HUES48 (cell line): ENCODE results near the gene MPC1.

ENCODE experiments used
- H3K27ac ChIP-seq: one replicate; pipeline ENCODE4 v1.7.0; 2013; ENCODE audit warnings: low read depth, low read length, inconsistent platforms
- H3K27me3 ChIP-seq: 2 replicates; pipeline ENCODE4 v1.6.1; 2013; ENCODE audit warnings: mild to moderate bottlenecking, low read length; ENCODE audit not compliant: control insufficient read depth, insufficient read depth
- H3K36me3 ChIP-seq: 2 replicates; pipeline ENCODE4 v1.6.1; 2013; ENCODE audit warnings: low read length; ENCODE audit not compliant: control insufficient read depth, insufficient read depth
- H3K4me1 ChIP-seq: 2 replicates; pipeline ENCODE4 v1.6.1; 2013; ENCODE audit warnings: mild to moderate bottlenecking, low read length; ENCODE audit not compliant: control insufficient read depth, insufficient read depth
- H3K4me3 ChIP-seq: 2 replicates; pipeline ENCODE4 v1.5.1; 2013; ENCODE audit warnings: mild to moderate bottlenecking, low read depth, low read length
- H3K9ac ChIP-seq: 2 replicates; pipeline ENCODE4 v1.6.1; 2013; ENCODE audit warnings: mild to moderate bottlenecking, low read depth, low read length, moderate library complexity
- H3K9me3 ChIP-seq: 2 replicates; pipeline ENCODE4 v1.6.1; 2013; ENCODE audit warnings: low read length; ENCODE audit not compliant: control insufficient read depth, insufficient read depth

Gene MPC1

GRCh38 chr6:166315436-166315835 lies 67.3 kb downstream of the MPC1 start:
- Histone ChIP-seq H3K4me1 (no peaks in the 10 kb centered on the region; the same call in 1 of the 2 replicates), H3K9me3 (no peaks in the 10 kb centered on the region), H3K27ac (no peak overlapping the region), H3K27me3 (peaks cover 4% of the 10 kb centered on the region), H3K9ac (no peak overlapping the region), H3K4me3 (no peak overlapping the region), H3K36me3 (peaks cover 16% of the 10 kb centered on the region)
